ENCODE measurements around the gene RAPH1.

The RAPH1 gene

GRCh38 chr2:203535078-203535783 is at the start of gene RAPH1:
RAPH1 (minus strand) TSS chr2:203535301; CDS start chr2:203495353, 39,948 bp downstream.
- peak; percentile 43 to 94 (median 68) for DNase-seq
- intact Hi-C loops (cut with DNase I): loop anchor here (5.0 kb wide), 1 partner anchor 117 kb away; no protein-coding TSS in a partner anchor

GRCh38 chr2:203584784-203585183 is 49.7 kb upstream of the RAPH1 start:
- DNase-seq: no peak
- intact Hi-C loops (cut with DNase I): loop anchor here (5.0 kb wide), 1 partner anchor 128 kb away; no protein-coding TSS in a partner anchor

- intact Hi-C loops (cut with DNase I): loop anchor here (5.0 kb wide), 1 partner anchor 129 kb away; no protein-coding TSS in a partner anchor
- DNase-seq: no peak
Measured at GRCh38 chr2:203583701-203584100, 48.6 kb upstream of the RAPH1 start.

- DNase-seq: peak in 1 of 10 donors; percentile 40
- intact Hi-C loops (cut with DNase I): loop anchor here (5.0 kb wide), 1 partner anchor 129 kb away; no protein-coding TSS in a partner anchor
Measured at GRCh38 chr2:203583084-203583695, 48.1 kb upstream of the RAPH1 start.

GRCh38 chr2:203582468-203582867 is 47.4 kb upstream of the RAPH1 start:
- intact Hi-C loops (cut with DNase I): loop anchor here (5.0 kb wide), 1 partner anchor 130 kb away; no protein-coding TSS in a partner anchor
- no peak for DNase-seq

GRCh38 chr2:203580844-203581243 is 45.7 kb upstream of the RAPH1 start:
- DNase-seq: peak in 6 of 10 donors; percentile 9 to 89 (median 34)
- intact Hi-C loops (cut with DNase I): loop anchor here (5.0 kb wide), 1 partner anchor 131 kb away; no protein-coding TSS in a partner anchor

- intact Hi-C loops (cut with DNase I): loop anchor here (5.0 kb wide), 1 partner anchor 133 kb away; no protein-coding TSS in a partner anchor
- DNase-seq: no peak
Measured at GRCh38 chr2:203579730-203580129, 44.6 kb upstream of the RAPH1 start.

GRCh38 chr2:203578759-203579643 is 43.9 kb upstream of the RAPH1 start:
- intact Hi-C loops (cut with DNase I): no loop called here
- no peak for DNase-seq

GRCh38 chr2:203574824-203575223 is 39.7 kb upstream of the RAPH1 start:
- intact Hi-C loops (cut with DNase I): no loop called here
- peak in 1 of 10 donors; percentile 16 for DNase-seq

- no peak for DNase-seq
- intact Hi-C loops (cut with DNase I): no loop called here
Measured at GRCh38 chr2:203572316-203572715, 37.2 kb upstream of the RAPH1 start.

- intact Hi-C loops (cut with DNase I): no loop called here
- DNase-seq: no peak
Measured at GRCh38 chr2:203569677-203570316, 34.7 kb upstream of the RAPH1 start.

- intact Hi-C loops (cut with DNase I): no loop called here
- no peak for DNase-seq
Measured at GRCh38 chr2:203567691-203568090, 32.6 kb upstream of the RAPH1 start.

GRCh38 chr2:203566161-203566560 is 31.1 kb upstream of the RAPH1 start:
- no peak for DNase-seq
- intact Hi-C loops (cut with DNase I): no loop called here

GRCh38 chr2:203565076-203565475 is 30.0 kb upstream of the RAPH1 start:
- intact Hi-C loops (cut with DNase I): no loop called here
- DNase-seq: no peak

GRCh38 chr2:203562268-203562667 is 27.2 kb upstream of the RAPH1 start:
- no peak for DNase-seq

GRCh38 chr2:203559641-203560040 is 24.5 kb upstream of the RAPH1 start:
- intact Hi-C loops (cut with DNase I): no loop called here
- no peak for DNase-seq

More at GRCh38 chr2:203562268-203562667, 27.2 kb upstream of the RAPH1 start:
- intact Hi-C loops (cut with DNase I): no loop called here

GRCh38 chr2:203553784-203554183 is 18.7 kb upstream of the RAPH1 start:
- intact Hi-C loops (cut with DNase I): no loop called here
- DNase-seq: no peak

GRCh38 chr2:203551778-203552177 is 16.7 kb upstream of the RAPH1 start:
- intact Hi-C loops (cut with DNase I): no loop called here
- no peak for DNase-seq

- intact Hi-C loops (cut with DNase I): no loop called here
- DNase-seq: no peak
Measured at GRCh38 chr2:203550266-203550665, 15.2 kb upstream of the RAPH1 start.

- no peak for DNase-seq
- intact Hi-C loops (cut with DNase I): no loop called here
Measured at GRCh38 chr2:203549406-203549805, 14.3 kb upstream of the RAPH1 start.
